B cell (primary cell): ENCODE results near the gene ARID4B.

ENCODE experiments used
- CTCF ChIP-seq: fragments of 200-600 bp; IDR thresholded peaks from one replicate; pipeline ENCODE4 v1.8.0; 2022; ENCODE audit warnings: antibody characterized with exemption, mild to moderate bottlenecking
- EZH2 ChIP-seq: IDR thresholded peaks from 2 replicates; pipeline ENCODE4 v1.6.1; 2012; ENCODE audit warnings: borderline replicate concordance, low read depth, mild to moderate bottlenecking, moderate library complexity, low read length; ENCODE audit not compliant: insufficient read depth, poor library complexity, severe bottlenecking

GRCh38 chr1:235250430-235250829 lies 77.5 kb downstream of the ARID4B start:
- TF ChIP-seq EZH2 (no peak), CTCF (no peak)
